ENCODE measurements around the gene PRKCE.

PRKCE gene

DNA sequence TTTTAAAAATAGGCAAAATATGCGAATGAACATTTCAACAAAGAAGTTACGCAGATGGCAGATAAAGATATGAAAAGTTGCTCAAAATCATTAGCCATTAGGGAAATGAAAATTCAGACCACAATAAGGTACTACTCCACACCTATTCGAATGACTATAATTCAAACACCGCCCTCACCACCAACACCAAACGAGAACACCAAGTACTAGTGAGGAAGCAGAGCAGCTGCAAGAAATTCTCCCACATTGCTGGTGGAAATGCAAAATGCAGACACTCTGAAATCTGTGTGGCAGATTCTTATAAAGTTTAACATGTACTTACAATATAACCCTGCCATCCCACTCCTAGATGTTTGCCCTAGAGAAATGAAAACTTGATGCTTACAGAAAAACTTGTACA lies 17.3 kb upstream of the PRKCE start:
- DNase-seq, result no peak

DNA sequence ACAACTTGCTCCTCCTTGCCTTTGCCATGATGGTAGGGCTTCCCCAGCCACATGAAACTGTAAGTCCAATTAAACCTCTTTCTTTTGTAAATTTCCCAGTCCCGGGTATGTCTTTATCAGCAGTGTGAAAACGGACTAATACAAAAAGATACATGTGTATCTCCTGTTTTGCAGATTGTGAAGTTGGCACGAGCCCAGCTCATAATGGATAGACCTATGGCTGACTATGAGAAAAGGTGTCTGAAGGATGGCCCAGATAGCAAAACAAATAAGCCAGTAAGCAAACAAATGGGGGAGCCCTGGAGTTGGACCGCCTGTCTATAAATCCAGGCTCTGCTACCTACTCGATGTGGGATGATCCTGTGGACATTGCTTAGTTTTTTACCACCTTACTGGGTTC lies 15.5 kb upstream of the PRKCE start:
- DNase-seq, result no peak

DNA sequence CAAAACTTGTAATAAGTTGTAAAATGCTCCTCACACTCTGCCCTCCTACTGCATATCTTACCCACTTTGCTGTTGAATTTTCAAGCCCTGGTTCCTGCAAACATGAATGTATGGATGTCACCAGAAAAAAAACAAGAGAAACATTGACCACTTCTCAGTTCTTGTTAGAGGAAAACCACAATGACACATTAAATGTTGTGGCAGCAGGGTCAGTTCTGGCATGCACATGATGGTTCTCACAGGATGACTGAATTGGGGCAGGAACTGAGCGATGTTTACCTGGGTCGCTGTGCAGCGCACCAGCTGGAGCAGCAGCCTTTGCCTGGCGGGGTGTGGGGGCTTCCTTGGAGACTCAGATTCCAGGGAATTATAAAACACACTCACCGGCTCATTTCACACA lies 14.0 kb upstream of the PRKCE start:
- DNase-seq, result no peak

DNA sequence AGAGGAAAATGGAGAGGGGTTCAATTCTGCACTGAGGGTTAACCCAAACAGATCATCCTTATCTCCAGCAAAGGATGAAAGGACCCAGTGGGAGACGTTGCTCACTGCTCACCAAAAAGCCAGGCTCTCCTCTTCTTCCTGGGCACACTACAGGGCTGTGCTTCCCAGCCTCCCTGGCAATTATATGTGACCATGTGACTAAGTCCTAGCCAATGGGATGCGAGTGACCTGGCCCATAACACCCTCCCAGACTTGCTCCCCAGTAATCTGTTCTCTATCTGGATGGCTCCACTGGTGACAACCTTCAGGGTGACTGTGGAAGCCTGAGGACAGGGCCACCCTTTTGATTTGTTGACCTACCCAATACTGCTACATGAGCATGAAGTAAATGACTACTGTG lies 10.9 kb upstream of the PRKCE start:
- no peak for DNase-seq

DNA sequence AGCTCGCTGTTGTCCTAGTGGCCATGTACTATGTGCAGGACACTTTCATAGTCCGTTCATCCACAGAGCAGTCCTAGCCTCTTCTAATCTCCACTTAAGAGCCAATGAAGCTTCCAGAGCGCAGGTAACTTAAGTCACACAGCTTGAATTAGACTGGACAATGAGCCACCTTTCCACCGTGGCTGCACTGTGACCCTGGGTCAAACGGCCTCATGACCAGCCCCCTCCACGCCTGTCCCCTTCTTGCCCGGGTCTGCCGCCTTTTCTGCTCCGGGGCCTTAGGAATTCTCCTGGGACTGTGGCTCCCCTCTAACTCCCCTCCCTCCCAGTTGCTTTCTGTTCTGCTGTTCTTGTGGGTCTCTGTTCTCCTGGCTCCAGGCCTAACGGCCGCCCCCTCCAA lies 8.4 kb upstream of the PRKCE start:
- no peak for DNase-seq

DNA sequence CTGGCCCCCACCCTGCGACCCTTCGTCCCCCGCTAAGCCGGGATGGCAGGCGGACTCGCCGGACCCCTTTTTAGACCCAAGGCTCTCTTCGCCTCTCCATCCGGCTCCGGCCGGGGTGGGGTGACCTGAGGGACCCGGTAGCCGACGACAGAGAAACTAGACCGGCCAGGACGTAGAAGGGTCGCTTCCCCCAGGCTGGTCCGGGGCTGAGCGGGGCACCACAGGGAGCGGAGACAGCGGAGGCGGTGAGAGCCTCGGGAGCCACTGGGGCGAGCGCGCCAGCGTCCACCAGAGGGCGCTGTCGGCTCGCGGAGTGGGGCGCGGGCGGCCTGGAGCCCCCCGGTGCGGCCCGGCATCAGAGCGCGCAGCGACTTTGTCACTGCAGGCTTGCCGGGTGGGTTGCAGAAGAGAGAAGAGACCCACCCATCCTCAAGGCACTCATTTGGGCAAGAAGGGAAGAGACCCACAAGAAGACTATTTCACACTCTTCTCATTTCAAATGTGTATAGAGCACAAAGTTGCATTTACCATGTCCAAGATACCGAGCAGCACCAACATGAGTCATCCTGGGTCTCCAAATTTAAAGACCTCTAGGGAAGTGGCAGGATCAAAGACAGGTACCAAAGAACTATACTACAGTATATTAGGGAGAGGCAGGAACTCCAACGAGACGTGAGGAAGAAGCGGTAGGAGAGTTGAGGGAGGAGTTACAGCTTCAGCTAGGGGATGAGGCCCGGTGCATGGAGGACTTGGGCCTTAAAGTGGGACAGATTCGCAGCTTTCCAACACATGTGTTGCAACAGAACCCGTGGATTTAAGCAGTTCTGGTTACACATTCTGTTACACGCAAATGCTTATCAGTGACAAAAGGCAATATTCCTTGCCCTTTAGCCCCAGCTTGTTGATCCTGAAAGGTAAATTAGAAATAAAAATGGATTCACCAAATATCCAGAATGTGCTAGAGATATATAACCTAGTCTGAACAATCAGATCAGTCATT lies 7.6 kb upstream of the PRKCE start:
- DNase-seq, result peak; percentile 35 to 78

DNA sequence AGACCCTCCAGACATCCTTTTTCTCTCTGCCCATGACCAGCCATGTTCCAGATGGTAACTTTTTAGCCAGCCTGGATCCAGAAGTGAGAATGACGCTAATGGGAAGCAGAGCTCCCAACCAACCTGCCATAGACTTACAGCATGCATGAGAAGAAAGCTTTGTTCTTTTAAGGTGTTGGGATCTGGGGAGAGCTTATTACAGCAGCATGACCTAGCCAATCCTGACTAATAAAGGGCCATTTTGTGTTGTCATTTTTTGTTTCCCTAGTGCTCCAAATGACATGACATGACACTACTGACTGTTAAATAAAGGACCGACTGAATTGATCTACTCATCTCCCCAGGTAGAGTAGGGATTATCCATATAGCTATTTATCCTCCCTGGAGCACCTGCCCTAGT lies 5.2 kb upstream of the PRKCE start:
- no peak for DNase-seq

DNA sequence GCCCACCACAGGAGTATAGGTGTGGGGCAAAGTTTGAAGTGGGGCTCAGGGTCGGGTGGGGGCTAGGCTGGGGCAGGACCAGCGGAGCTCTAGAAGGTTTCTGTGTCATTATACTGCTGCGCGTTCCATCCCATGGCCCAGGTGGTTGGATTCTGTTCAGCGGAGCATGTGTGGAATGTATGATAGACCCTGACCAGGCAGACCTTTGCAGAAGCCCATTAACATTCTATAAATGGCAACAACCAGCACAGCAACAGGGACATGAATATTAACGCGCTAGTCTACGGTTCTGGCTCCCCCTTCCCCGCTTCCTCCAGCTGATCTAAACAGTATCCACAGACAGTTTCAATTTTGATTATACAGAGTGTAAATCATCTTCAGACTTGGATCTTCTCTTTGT lies 4.1 kb upstream of the PRKCE start:
- no peak for DNase-seq

DNA sequence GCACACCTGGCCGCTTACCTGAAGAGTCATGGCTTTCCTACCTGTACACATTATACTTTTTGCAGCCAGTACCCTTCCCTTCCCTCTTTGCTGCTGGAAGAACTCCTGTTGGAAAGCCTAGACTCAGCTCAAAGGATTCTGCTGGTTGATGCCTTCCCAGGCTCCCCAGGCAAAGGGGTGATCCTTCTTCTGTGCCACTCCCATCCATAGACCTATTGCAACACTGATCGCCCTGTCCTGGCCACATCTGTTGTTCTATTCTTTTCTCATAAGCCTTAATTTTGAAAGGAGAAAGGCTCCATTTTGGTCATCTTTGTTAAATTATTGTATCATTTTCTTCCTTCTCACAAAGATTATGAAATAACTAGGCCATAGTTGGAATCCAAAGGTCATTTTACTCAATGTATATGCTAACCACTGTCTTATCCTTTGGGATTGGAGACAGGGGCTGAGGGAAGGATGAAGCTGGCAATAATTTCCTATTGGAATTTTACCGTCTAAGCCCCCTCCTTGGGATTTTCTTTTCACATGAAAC lies 3.4 kb upstream of the PRKCE start:
- DNase-seq, result no peak

DNA sequence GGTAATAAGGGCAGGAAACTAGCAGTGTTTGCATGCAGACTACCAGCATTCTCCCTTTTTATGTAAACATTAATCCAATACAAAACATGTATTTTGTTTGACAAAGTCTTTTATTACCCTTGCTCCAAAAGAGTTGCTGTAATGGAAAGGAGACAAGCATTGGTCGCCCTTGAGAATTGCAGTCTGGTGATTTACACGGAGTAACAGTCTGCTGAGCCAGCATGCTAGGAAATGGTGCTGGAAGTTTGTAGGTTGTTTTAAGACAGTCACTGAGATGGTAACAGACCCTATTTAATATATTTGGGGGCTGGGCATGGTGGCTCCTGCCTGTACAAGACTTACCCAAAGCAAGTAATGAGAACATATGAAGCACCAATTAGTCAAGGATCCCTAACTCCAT lies 2.8 kb upstream of the PRKCE start:
- no peak for DNase-seq

DNA sequence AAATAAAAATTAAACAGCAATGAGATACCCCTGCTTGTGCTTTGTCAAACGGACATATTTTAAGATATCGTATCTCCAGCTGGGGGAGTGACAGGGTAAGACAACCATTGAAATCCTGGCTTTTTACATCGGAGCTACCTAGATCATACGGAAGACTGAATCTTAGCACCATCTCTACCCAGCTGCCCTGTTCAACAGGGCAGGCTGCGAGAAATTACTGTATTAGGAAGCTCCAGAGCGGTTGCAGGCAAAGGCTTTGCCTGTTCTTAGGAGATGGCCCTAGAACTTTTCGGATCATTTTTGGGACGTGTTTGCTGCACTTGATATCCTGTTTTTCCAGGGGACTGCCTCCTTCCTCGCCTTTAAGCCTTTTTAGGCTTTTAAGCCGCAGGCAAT lies 2.0 kb upstream of the PRKCE start:
- peak in 1 of 2 experiments; percentile 18 for DNase-seq

DNA sequence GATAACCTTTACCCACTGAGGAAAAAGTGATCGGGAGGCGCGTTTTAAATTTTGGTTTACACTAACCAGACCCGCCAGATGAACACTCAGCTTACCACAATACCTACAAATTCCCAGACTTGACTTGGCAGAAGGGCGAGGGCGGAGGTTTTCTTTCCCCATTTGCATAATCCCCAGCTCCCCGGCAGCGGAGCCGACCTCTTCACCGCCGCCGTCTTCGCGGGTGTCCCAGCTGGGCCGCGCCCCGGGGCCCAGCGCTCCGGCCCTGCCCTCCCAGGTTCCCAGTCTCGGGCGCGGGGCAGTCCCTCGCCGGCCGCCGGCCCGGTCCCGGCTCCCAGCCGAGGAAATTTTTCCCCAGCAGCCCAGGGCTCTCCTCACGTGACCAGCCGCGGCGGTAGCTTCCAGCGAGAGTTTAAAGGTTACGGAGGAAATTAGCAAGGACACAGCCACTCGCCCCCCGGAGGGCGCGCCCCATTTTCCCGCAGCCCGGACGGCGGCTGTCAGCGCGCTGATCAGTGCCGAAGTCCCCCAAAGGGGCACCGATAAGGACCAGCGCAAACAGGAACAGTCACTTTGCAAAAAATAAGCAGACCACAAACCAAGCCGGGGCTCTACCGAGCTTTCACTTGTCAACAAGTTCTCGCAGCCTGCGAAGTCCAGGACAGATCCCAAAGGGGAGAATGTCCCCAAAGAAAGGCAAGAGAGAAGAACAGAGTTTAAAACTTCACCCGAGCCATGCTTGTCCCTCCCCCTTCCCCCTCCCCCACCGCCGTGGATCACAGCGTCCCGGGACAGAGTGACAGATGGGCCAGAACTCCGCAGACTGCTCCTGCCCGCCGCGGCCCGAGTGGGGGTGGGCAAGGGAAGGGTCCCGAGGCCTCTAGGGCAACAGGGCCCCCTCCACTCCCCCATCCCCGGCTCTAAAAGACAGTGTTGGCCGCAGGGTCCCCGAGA lies 1.3 kb upstream of the PRKCE start:
- peak in 1 of 2 experiments; percentile 43 for DNase-seq

DNA sequence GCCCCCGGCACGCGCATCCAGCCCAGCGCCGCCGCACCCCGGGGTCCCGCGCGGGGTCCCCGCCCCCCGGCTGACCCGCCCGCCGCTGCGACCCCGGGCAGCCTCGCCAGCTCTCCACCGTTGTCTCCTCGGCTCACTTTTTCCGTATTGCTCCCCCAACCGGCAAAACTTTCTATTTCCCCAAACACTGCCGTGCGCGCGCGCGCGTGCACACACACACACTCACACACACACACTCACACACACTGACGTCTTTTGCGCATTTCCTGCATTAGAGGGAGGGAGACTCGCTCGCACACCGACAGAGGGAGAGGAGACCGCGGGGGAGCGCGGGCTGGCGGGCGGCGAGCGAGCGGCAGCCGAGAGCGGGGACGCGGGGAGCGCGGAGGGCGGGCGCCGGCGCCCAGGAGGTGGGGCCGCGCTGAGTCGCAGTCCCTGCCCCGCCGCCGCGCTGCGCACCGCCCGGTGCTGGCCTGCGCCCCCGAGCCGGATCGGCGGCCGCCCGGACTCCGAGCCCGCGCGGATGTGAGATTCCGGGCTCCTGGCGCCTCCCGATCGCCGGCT lies 542 bp upstream of the PRKCE start:
- peak; percentile 73 to 85 for DNase-seq

DNA sequence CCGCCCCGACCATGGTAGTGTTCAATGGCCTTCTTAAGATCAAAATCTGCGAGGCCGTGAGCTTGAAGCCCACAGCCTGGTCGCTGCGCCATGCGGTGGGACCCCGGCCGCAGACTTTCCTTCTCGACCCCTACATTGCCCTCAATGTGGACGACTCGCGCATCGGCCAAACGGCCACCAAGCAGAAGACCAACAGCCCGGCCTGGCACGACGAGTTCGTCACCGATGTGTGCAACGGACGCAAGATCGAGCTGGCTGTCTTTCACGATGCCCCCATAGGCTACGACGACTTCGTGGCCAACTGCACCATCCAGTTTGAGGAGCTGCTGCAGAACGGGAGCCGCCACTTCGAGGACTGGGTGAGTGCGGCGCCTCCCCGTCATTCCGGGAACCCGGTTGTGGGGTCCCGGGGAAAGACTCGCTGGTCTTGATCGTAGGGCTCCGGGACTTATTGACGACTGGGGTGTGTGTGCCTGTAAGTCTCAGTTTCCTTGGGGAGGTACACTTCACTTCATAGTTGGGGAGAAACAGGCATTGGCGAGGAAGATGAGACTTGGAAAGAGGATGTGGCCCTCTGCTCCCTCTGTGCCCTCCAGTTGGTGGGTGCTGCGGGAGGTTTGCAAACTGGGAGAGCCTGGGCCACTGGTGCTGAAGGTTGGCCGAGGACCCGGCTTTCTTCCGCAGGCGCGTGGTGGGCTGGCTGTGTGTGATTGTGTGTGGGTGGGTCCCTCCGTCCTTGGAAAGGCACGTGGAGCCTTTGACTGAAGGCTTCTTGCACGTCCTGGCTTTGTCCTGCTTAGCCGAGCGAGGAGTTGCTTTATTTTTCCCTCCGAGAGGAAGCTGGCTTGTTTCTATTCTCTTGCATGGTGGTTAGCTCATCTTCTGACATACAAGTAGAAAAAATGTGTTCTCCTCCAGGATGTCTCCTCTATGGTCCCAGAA lies 886 bp downstream of the PRKCE start:
- peak; percentile 35 to 39 for DNase-seq

DNA sequence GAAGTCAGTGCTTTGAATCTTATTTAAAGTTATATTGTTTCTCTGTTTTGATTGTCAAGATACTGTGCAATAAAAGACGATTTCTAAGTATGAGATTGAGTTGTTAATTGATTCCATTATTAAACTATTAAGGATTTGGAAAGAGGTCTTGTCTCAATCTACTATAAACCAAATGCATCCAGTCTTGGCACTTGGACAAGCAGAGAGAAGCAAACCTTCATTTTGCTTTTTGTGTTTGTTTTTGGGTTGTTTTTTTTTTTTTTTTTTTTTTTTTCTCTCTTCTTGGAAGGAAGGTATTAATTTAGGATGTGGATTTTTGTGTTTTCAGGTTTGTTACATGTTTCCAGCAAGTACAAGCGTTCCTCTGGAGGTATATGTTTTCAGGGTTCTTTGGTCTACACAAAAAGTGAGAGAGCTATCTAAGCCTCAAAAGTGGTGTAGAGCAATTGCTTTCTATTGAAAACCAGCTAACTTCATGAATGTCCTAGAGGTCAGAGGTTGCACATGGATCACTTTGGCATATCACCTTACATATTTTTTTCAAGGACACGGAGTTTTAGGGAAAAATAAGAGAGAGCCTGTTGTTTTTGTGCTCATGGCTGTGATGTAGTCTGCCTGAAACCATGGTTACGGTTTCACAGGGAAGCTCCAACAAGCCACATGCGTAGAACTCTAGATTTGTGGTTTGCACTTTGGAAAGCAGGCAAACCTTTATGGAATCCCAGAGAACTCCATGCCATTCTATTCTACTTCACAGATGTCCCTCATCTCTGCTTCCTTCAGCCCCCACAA lies 1.8 kb downstream of the PRKCE start:
- no peak for DNase-seq

DNA sequence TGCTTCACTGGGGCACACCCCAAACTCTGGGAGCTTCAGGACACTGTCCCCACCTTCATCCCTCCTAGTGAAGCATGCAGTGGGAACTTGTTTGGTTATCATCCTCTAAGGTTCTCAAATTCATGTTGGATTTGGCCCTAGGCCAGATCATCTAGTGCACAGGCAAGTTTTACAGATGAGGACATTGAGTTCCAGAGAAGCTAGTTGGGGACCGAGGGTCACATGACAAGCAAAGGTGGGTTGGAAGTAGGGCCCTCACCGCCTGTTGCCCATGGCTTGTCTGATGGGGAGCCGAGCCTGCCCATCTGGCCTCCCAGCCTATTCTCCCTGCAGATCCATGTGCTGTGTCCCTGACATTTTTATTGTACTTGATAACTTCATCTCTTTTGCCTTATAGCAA lies 2.8 kb downstream of the PRKCE start:
- no peak for DNase-seq

DNA sequence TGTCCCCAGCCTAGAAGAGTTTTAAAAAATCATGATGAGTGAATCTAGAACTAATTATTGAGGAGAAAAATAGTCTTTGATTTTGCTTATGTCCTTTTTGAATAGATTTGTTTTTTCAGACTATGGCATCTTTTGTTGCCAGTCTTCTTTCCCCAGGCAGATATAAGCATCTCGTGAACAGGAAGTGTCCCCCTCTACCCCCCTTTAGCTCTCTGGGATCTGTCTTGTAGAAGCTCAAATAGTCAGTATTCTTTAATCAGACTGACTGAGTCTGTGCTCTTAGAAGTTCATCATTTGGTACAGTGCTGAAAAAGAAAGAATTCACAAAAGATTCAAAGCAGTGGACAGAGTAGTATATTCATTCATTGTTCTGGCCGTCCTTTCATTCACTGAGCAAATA lies 10.4 kb downstream of the PRKCE start:
- DNase-seq, result no peak

DNA sequence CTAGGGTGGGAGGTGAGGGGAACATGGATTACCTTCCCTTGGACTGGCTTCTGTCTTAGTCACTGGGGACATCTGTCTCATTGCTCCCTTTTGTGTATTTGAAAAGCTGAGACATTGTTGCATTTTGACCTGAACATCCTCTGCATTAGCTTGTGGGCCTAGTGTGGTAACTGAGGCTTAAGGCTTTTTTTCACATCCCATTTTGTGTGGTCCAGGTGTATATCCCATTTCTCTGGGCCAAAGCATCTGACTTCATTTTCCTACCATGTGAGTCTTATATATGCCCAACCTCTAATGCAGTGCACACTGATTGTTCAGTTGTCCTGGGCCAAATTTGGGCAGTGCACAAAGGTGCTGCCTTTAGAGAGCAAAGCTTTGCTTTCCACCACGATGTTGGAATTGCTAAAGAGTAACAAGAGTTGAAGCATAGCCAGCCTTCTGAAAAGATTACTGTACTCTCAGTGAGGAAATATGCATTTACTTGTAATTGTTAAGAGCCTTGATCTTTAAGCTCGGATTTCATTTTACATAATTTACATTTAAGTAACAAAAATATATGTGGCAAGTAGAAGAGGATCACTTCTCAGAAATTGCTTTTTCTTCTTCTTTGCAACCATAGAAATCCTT lies 13.3 kb downstream of the PRKCE start:
- no peak for DNase-seq

DNA sequence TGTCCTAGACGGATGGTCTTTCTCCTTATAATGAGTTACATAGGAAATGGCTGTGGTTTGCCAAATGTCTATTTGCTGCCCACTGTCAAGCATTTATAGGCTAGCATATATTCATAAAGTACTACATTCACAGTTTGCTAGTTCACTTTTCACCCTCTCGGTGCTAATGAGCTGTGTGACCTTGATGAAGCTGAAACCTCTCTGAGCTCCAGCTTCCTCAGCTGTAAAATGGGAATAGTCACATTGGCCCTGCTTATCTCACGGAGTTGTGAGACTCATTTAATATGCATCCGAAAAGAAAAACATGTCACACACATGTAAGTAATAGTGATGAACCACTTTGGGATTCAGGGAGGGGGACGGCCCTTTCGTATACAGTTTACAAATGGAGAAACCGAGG lies 17.0 kb downstream of the PRKCE start:
- DNase-seq, result no peak

DNA sequence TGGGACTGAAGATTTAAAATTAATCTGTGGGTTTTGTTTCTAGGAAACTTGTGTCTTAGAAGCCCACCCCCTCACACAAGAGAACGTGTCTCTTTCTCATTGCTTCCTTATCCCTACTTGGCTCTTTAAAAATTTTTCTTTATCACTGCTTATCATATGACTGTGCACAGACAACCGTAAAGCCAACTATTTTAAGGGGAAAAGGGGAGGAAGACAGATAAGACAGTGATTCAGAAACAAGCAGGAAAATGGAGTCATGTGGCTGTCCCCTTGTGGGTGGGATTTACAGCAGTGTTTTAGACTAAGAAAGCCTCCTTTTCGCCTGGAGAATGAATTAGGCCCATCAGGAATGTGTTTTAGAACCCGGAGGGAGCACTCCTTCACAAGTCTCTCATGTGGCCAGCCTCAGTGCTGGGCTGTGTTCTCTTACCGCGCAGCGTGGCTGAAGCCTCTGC lies 17.6 kb downstream of the PRKCE start:
- no peak for DNase-seq

Data from NCI-H446 (cell line).